ENCODE results near the gene NACC2.

DNA sequence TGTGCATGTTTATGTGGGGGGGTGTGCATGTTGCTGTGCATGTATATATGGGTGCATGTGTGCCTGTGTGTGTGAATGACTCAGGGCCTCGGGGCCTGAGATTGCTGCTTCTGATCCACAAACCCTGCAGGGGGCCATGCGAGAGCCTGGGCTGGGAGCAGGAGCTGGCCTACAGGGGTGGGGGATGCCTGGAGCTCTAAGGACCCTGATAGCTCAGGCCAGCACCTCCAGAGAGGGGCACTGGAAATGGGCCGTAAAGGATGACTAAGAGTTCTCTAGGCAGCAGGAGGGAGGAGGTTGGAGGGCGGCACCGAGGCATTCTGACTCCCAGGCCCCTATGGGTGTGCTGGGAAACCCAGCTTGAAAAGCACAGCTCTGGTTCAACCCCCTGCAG lies 127.0 kb downstream of the NACC2 start:
- TF ChIP-seq EZH2 (IDR thresholded peaks at IDR 0.05) (no peak), CTCF (IDR thresholded peaks at IDR 0.05) (no peak), EZH2phosphoT487 (IDR thresholded peaks at IDR 0.05) (no peak)

All from neural progenitor cell (in vitro differentiated cells).